NB4 (cell line): ENCODE data around the gene SYT6.

Experiments used
- MYC ChIP-seq: IDR thresholded peaks from 2 replicates; pipeline ENCODE4 v1.6.1; 2011; ENCODE audit warnings: low read depth, low read length
- POLR2A ChIP-seq: IDR thresholded peaks from 2 replicates; pipeline ENCODE4 v1.6.1; 2011; ENCODE audit warnings: mild to moderate bottlenecking; ENCODE audit not compliant: insufficient read length; ENCODE audit errors: extremely low read depth
- TF ChIP-seq, protein P1 (sequence below): IDR thresholded peaks from one replicate; pipeline ENCODE4 v1.5.1; 2012; ENCODE audit warnings: low read depth, low read length
- TF ChIP-seq, protein P2 (sequence below): IDR thresholded peaks from 2 replicates; pipeline ENCODE4 v1.6.1; 2011; ENCODE audit warnings: low read depth, low read length

DNA sequence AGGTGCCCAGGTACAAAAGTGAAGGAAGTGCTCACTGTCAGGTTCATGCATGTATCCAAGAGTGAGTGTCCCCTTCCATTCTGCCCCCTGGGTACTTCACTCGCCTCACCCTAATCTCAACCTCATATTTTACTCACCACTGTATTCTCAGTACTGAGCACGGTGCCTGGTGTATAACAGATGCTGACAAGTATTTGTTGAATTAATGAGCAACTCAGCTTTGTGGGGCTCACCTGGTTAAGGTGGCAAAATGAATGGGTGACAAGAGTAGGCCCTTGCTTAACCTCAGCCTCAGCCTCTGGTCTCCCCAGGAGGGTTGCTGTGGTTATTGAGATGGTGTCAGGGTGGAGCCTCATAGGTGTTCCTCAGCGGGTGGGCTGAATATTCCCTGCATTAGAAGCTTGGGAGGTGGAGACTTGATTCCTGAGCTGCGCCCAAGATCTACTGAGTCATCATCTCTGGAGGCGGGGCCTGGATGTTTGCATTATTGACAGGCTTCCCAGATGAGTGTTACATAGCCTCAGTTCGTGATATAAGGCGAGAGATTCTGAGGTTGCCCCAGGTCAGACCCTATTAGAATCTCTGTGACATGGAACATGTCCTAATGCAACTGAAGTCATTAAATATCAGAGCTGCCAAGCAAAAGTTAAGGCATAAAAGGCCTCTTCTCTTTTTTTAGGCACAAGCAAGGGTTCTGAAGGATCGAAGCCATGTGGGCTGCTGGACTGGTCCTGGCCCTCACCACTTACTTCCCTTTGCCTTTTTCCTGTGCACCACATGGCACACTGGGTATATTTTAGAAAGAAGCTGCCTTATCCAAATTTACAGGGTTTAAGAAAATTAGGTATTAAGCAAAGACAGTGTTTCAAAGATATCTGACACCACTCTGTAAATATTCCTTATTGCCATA, 39.2 kb downstream of the SYT6 start:
- TF ChIP-seq, protein P1, sequence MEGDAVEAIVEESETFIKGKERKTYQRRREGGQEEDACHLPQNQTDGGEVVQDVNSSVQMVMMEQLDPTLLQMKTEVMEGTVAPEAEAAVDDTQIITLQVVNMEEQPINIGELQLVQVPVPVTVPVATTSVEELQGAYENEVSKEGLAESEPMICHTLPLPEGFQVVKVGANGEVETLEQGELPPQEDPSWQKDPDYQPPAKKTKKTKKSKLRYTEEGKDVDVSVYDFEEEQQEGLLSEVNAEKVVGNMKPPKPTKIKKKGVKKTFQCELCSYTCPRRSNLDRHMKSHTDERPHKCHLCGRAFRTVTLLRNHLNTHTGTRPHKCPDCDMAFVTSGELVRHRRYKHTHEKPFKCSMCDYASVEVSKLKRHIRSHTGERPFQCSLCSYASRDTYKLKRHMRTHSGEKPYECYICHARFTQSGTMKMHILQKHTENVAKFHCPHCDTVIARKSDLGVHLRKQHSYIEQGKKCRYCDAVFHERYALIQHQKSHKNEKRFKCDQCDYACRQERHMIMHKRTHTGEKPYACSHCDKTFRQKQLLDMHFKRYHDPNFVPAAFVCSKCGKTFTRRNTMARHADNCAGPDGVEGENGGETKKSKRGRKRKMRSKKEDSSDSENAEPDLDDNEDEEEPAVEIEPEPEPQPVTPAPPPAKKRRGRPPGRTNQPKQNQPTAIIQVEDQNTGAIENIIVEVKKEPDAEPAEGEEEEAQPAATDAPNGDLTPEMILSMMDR: no peak
- TF ChIP-seq, protein P2, sequence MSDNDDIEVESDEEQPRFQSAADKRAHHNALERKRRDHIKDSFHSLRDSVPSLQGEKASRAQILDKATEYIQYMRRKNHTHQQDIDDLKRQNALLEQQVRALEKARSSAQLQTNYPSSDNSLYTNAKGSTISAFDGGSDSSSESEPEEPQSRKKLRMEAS: 0 out of 2 replicates have a peak, but pooled peaks have one; percentile 8
- TF ChIP-seq POLR2A (no peak), MYC (no peak)
